Measurements from ENCODE around the gene TMEM181.
"Not testable (repeated sequence)": the region's sequence is repeated elsewhere in the genome, so short reads cannot be mapped to it uniquely, and the experiment has no call there.

The TMEM181 gene

GRCh38 chr6:158655569-158656450 is 95.9 kb downstream of the TMEM181 start:
- H3K4me3 ChIP-seq (replicated peaks; ENCODE audit: low read depth, low read length) = no peak overlapping the region

GRCh38 chr6:158656986-158657385 is 97.1 kb downstream of the TMEM181 start:
- not testable (repeated sequence) for H3K4me3 ChIP-seq (replicated peaks; ENCODE audit: low read depth, low read length); DNase-seq (ENCODE audit: low read depth)

More at GRCh38 chr6:158655569-158656450, 95.9 kb downstream of the TMEM181 start:
- DNase-seq (ENCODE audit: low read depth) = no peak
- no peak for TF ChIP-seq CTCF (IDR thresholded peaks at IDR 0.05; ENCODE audit: low read length, missing control alignments)

GRCh38 chr6:158660333-158660754 is 100.5 kb downstream of the TMEM181 start:
- TF ChIP-seq CTCF (IDR thresholded peaks at IDR 0.05; ENCODE audit: low read length, missing control alignments) = peak; percentile 56
- no peak overlapping the region for H3K4me3 ChIP-seq (replicated peaks; ENCODE audit: low read depth, low read length)
- DNase-seq (ENCODE audit: low read depth) = no peak

- no peak for DNase-seq (ENCODE audit: low read depth)
- no peak overlapping the region for H3K4me3 ChIP-seq (replicated peaks; ENCODE audit: low read depth, low read length)
Measured at GRCh38 chr6:158661156-158661685, 101.3 kb downstream of the TMEM181 start.

GRCh38 chr6:158662607-158662953 is 102.7 kb downstream of the TMEM181 start:
- no peak for DNase-seq (ENCODE audit: low read depth)
- H3K4me3 ChIP-seq (replicated peaks; ENCODE audit: low read depth, low read length) = no peak overlapping the region

More at GRCh38 chr6:158661156-158661685, 101.3 kb downstream of the TMEM181 start:
- TF ChIP-seq CTCF (IDR thresholded peaks at IDR 0.05; ENCODE audit: low read length, missing control alignments) = no peak

GRCh38 chr6:158662954-158663624 is 103.2 kb downstream of the TMEM181 start:
- no peak for DNase-seq (ENCODE audit: low read depth)
- TF ChIP-seq CTCF (IDR thresholded peaks at IDR 0.05; ENCODE audit: low read length, missing control alignments) = no peak
- no peak overlapping the region for H3K4me3 ChIP-seq (replicated peaks; ENCODE audit: low read depth, low read length)

More at GRCh38 chr6:158662607-158662953, 102.7 kb downstream of the TMEM181 start:
- no peak for TF ChIP-seq CTCF (IDR thresholded peaks at IDR 0.05; ENCODE audit: low read length, missing control alignments)

- no peak for TF ChIP-seq CTCF (IDR thresholded peaks at IDR 0.05; ENCODE audit: low read length, missing control alignments)
- no peak overlapping the region for H3K4me3 ChIP-seq (replicated peaks; ENCODE audit: low read depth, low read length)
- DNase-seq (ENCODE audit: low read depth) = no peak
Measured at GRCh38 chr6:158663625-158664165, 103.8 kb downstream of the TMEM181 start.
